H1 (cell line): ENCODE results near the gene GPR85. TPM values are rescaled to one million over a fixed set of nuclear protein-coding genes. Genes with fewer than 3 reads are reported as not detected.

Experiments
- ATF2 ChIP-seq: IDR thresholded peaks from 2 replicates; pipeline ENCODE4 v1.6.1; 2012; ENCODE audit warnings: low read length, inconsistent platforms
- PHF8 ChIP-seq: fragments of 200-600 bp; sonication (generic); conservative IDR thresholded peaks from 2 replicates; pipeline ENCODE4 v1.7.1; 2012; ENCODE audit warnings: low read depth, mild to moderate bottlenecking, inconsistent platforms, low read length, moderate library complexity
- RBBP5 ChIP-seq: IDR thresholded peaks from 2 replicates; pipeline ENCODE4 v1.7.1; 2012; ENCODE audit warnings: low read depth, mild to moderate bottlenecking, inconsistent platforms, low read length, moderate library complexity, borderline replicate concordance
- RFX5 ChIP-seq: IDR thresholded peaks from 2 replicates; pipeline ENCODE4 v1.6.1; 2011; ENCODE audit warnings: low read depth, low read length, improper control_type of control experiment, borderline replicate concordance
- SP2 ChIP-seq: IDR thresholded peaks from 2 replicates; pipeline ENCODE4 v1.6.1; 2012; ENCODE audit warnings: mild to moderate bottlenecking, low read length, inconsistent platforms
- TAF7 ChIP-seq: optimal IDR thresholded peaks from 2 replicates; pipeline ENCODE3; 2011; ENCODE audit warnings: low read depth, mild to moderate bottlenecking, inconsistent platforms, low read length, moderate library complexity, borderline replicate concordance
- polyA plus RNA-seq, 7 experiments: library from polyadenylated mRNA; depleted of rRNA in 3 of 7; stranded (reverse) in 5 of 7; unstranded in 2 of 7; fragments of >200 nt in 5 of 7; fragments of 200-250 nt in 2 of 7; gene quantifications; 1 replicate in 5 of 7; 2 replicates in 1 of 7; 4 replicates in 1 of 7; pipeline versions ENCODE4 v1.2.1 to v1.2.3, GENCODE V29; 2011 to 2013; ENCODE audit warnings: missing spikeins in 2 of 7, mixed read lengths in 2 of 7
- total RNA-seq: library from RNA; stranded (reverse); fragmentation: NEBNext Ultra II Directional; extraction: Animal tissue kit (Norgen Biotek cat#: 25700); gene quantifications from 2 replicates; pipeline ENCODE4 v1.2.1, GENCODE V29; 2021

Gene GPR85
- total and polyA plus RNA-seq, 2 of the 8 experiments (the other 6 are each of a cell fraction or from before 2014, with no cell fraction given): 0.11 to 0.20 TPM

DNA sequence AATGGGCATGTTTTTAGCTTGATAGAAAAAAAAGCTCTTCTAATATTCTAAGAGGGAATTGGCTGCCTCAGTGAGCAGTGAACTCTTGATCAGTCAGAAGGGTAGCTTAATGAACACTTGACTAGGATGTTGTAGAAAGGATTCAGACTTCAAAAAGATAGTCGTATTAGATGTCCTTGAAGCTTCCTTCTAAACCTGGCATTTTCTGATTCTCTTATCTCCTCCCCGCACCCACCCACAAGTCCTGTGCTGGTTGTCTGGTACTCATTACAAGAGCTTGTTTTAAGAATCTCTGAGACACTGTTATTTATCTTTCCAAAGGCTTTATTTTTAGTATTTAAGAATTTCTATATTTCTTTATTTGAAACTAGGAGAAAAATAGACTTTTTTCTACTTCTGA, 39.1 kb upstream of the GPR85 start (continued):
- no peak for TF ChIP-seq ATF2
- TF ChIP-seq RBBP5: no peak
- no peak for TF ChIP-seq SP2
- no peak for TF ChIP-seq TAF7
- no peak for TF ChIP-seq RFX5
- no peak for TF ChIP-seq PHF8
